NCI-H526 treated with DMSO at 0.1 percent for 48 hours (cell line): Measurements from ENCODE around the gene GRIN3B.

Source experiments
- DNase-seq: peaks from one replicate; lab custom pipeline; 2025; lab: John Stamatoyannopoulos, UW

The GRIN3B gene

GRCh38 chr19:1041835-1042685, 41.8 kb downstream of the GRIN3B start:
- DNase-seq, result no peak

GRCh38 chr19:1042689-1043511, 42.7 kb downstream of the GRIN3B start:
- DNase-seq, result no peak

- DNase-seq, result no peak
Observed at GRCh38 chr19:1045247-1045603, 45.0 kb downstream of the GRIN3B start.

GRCh38 chr19:1046117-1046626, 46.0 kb downstream of the GRIN3B start:
- DNase-seq, result no peak

- DNase-seq, result no peak
Observed at GRCh38 chr19:1046836-1047695, 46.8 kb downstream of the GRIN3B start.

- no peak for DNase-seq
Observed at GRCh38 chr19:1047696-1048147, 47.5 kb downstream of the GRIN3B start.

GRCh38 chr19:1049106-1049505, 48.9 kb downstream of the GRIN3B start:
- DNase-seq, result no peak

- no peak for DNase-seq
Observed at GRCh38 chr19:1049800-1050199, 49.6 kb downstream of the GRIN3B start.

GRCh38 chr19:1050989-1051788, 51.0 kb downstream of the GRIN3B start:
- no peak for DNase-seq

- no peak for DNase-seq
Observed at GRCh38 chr19:1051791-1052190, 51.6 kb downstream of the GRIN3B start.

- DNase-seq, result no peak
Observed at GRCh38 chr19:1052349-1052975, 52.2 kb downstream of the GRIN3B start.

GRCh38 chr19:1053176-1054101, 53.2 kb downstream of the GRIN3B start:
- DNase-seq, result no peak

- no peak for DNase-seq
Observed at GRCh38 chr19:1054102-1055027, 54.1 kb downstream of the GRIN3B start.

GRCh38 chr19:1055028-1055425, 54.8 kb downstream of the GRIN3B start:
- DNase-seq, result no peak

GRCh38 chr19:1055886-1056620, 55.8 kb downstream of the GRIN3B start:
- no peak for DNase-seq

- DNase-seq, result no peak
Observed at GRCh38 chr19:1057176-1057855, 57.1 kb downstream of the GRIN3B start.

- no peak for DNase-seq
Observed at GRCh38 chr19:1058112-1058511, 57.9 kb downstream of the GRIN3B start.
